Left hindlimb (tissue), 1 donor: Measurements from ENCODE around the gene KCNJ10.

Experiments
- DNase-seq: peaks from one replicate; pipeline ENCODE4 v3.0.0-alpha.2; 2018

KCNJ10 gene

DNA sequence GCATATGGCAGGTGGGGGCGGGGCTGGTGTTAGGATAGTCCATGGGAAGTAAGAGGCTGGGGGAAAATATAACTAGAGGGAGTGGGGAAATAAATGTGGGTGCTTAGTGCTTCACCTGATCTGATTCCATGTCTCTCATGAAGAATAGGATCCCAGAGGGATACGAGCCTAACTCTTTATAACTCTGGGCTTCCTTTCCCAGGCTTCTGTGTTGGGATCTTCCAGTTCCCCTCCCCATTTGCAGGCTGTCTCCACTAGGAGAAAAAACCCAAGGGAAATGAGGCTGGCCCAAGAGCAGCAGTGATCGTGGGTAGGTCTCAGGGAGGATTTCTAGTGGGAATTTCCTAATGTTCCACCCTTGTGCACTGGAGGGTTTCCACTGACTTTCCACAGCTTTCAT, 13.0 kb upstream of the KCNJ10 start:
- no peak for DNase-seq

DNA sequence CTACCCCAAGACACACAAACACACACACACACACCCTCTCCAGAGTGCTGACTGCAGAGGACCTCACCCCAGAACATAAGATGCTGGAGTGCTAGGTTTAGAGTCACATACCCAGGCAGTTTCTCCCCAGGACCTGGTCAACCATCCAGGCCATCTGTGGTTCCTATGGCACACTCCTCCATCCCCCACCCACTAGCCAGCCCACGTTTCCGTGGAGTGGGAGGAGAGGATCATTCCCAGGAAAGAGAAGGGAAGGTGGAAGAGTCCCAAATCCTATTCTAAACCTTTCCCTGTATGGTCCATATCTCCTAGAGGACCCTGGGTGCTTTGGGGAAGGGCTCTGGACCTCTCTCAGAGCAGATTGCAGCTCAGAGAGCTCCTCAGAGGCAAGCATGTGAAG, 12.5 kb upstream of the KCNJ10 start:
- no peak for DNase-seq

DNA sequence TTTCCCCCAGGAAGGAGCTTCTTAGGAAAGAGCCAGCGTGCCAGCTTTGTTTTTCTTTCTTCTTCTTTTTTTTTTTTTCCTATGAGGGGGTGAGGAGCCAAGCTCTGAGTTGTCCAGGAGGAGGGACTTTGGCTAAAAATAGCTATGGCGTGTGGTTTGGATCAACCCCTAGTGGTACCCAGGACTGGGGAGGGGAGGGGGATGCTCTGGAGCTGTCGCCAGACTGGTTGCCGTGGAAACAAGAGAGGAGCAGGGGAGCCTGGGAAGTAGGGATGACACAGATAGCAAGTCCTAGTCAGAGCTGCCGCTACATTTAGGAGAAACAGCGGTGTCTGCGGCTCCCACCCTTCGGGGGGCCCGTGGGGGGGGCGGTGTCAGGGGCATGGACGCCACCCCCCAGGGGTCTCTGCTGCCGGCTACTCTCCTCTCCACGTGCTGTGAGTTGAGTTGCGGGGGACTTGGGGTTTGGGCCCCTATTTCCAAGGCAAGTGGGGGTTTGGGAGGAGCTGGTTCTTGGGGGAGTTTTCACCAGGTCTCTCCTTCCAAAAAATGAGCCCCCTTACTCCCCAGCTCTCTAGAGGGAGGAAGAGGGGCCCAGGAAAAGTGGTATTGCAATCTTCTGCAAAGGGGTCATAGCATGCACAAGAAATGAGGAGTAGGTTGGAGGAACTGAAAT, 11.4 kb upstream of the KCNJ10 start, which contains the start of gene KCNJ9:
KCNJ9 (plus strand) TSS at position 278 of the 676 bp plus-strand sequence. CDS start 2,493 bp downstream, outside the sequence.
- peak; percentile 38 for DNase-seq

DNA sequence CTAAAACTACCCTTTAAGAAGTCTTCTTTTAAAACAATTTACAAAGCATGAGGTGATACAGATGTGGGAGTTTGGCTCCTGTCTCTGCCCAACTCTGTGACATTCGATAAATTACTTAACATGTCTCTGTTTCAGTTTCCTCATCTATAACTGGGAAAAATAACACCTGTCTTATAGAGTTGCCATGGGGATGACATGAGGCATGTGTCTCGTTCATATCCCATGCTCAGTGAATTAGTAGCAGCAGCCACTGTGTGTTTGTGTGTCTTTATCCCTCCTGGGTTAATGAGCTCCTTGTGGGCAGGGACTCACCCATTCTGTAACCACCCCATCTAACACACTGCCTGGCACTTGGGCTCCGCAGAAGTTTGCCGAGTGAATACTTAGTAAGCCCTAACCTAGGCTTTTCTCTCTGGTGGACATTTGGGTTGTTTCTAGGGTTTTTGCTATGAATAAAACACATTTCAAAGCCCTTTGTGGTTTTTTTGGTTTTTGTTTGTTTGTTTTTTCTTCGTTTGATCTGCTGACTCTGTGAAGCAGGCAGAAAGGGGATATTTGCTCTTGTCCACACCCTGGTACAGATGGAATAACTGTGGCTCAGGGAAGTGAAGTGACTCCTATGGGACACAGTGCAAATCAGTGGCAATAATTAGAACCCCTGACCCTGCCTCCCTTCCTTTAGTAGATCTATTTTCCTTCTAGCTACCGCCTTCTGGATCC, 10.6 kb upstream of the KCNJ10 start:
- DNase-seq: peak; percentile 2

DNA sequence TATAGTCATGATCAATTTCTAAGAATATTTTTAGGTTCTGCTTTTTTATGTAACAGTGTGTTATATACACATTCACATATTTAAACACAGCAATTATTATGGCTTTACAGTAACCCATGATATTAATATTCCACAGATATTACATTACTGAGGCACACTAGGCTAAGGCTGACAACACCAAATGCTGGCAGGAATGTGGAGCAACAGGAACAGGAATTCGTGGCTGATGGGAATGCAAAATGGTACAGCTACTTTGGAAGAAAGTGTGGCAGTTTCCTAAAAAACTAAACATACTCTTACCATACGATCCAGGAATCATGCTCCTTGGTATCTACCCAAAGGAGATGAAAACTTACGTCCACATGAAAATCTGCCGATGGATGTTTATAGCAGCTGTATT, 9.5 kb upstream of the KCNJ10 start:
- no peak for DNase-seq

DNA sequence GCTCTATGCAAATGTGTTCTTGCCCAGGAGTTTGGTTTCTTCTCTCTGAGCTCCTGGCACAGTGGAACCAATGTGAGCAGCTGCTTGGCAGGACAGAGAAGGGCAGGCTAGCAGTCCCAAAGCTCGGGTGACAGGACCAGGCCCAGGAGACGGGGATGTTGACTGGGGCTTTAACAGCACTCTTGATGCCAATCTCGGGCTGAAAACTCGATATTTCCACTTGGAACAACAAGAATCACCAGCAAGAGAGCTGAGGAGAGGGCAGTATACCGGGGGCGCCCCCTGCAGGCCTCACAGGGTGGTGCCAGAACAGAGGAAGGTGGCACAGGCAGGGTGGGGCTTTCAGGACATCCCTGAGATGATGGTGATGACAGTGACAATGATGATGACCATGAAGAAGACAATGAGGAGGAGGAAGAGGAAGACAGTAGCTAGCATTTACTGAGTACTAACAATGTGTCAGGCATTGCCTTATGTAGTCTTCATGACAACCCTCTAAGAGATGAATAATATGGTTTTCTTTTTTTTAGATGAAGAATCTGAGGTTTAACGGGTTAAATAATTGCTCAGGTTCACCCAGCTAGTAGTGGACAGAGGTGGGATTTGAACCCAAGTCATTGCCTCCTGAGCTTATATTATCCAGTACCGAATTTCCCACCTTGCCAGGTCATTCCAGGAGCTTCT, 8.7 kb upstream of the KCNJ10 start:
- no peak for DNase-seq

DNA sequence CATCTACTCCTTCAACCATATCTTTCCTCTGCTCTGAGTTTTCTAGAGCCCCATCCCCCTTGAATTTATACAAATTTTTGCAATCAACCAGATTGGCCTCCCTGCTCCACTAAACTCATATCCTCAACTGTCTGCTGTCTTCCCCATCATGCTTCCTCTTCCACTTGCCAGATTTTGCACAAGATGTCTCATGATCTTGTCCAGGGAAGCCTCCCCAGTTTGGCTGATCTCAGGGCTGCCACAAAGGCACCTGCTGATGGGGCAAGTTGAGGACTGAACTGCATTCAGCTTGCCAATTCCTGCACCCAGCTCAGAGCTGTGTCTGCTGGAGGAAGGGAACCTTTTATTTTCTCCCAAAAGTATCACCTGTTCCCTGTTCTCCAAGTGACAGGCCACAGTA, 7.5 kb upstream of the KCNJ10 start:
- DNase-seq: no peak

DNA sequence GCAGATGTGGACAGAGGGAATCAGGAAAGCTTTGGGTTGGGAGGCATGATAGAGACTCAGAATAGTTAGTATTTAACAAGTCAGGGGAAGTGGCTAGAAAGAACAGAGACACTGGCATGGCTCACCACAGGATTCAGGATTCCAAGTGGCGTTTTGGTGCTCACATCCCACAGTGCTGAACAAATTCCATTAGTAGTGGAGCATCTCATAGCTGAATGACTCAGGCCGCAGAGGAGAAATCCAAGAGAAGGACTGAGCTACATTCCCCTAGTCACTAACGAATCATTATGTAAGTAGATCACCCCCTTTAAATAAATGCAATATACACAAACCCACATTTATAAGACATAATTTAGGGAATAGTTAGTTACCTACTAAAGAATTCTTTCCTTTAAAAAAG, 6.3 kb upstream of the KCNJ10 start:
- DNase-seq: peak; percentile 1

DNA sequence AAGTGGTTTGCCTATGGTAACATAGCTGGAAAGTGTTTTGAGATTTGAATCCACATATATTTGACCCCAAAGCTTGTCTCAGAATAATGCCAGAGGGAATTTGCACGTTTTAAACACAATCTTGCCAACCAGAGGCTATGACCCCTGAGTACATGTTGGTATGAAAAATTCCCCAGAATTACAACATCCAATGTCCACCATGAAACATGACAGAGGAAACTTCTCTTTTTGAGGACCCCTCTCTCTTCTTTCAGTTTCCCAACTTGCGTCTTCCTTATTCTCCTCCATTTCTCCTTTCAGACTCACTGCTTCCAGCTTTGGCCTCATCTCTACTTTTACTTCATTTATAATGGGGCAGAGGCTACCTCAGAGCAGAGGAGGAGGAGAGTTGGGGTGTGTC, 5.9 kb upstream of the KCNJ10 start:
- no peak for DNase-seq

DNA sequence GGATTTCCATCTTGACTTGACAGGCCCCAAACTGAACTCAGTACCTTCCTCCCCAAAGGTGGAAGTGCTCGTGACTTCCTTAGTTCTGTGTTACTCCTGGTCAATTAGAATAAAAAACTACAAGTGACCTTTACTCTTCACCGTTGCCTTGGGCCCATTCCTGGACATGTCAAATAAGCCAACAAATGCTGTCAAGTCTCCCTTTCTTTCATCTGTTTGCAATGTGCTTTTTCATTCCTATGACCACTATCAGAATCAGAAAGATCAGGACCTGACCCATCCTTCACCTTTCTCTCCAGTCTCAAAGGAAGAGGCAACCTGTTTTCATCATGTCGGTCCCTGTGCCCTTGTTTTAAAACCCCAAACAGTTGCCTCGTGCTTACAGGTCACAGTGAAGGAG, 4.9 kb upstream of the KCNJ10 start:
- no peak for DNase-seq

DNA sequence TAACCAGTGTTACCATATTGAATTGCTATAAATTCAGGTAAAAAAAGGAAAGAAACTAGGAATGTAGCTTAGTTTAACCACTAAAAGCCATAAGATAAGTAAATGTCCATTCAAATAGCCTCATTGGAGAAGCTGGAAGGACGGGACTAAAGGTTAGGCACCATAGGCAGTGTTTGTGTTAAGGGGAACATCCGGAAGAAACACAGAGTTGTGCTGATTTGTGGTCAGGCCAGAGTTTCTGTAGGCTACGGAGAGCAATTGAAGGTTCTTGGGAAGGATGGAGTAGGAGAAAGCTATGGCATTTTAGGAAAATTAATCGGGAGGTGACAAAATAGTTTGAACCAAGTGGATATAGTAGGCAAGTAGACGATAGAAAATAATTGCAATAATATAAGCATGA, 1.3 kb upstream of the KCNJ10 start:
- DNase-seq: no peak

DNA sequence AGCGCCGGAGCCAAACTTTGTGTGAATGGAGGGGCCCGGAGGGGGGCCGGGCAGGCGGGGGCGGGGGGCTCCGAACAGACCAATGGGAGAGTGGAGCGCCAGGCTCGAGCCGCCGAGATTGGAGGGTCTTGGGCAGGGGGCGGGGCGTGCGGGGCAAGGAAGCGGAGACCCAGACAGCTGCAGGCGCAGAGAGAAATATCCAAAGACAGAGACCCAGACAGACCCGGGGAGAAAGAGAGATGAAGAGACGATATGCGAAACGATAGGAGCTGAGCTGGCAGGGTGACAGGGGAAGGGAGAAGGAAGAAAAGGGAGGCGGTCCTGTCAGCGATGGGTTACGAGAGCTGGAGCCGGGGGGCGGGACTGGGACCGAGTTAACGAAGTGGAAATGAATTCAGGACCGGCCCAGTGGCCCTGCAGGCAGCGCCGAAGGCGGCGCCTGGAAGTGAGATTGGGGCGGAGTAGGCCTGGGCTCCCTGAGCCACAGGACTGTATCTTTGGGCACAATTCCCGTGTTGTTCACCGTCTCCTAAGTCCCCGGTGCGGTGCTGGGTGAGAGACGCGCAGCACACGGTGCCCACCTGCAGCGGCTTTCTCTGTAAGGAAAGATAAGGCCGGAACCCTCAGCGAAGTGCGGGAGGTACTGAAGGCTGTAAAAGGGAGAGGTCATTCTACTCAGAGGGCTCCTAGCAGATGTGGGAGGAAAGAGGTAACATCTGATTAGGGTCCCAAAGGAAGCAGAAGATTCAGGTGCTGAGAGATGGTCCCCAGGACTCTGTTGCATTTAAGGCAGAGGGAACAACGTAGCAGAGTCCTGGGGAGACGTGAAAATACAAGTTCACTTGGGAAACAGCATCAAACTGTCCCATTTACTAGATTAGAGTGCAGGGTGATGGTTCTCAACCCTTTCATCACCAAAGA, 543 bp upstream of the KCNJ10 start:
- peak; percentile 89 for DNase-seq

DNA sequence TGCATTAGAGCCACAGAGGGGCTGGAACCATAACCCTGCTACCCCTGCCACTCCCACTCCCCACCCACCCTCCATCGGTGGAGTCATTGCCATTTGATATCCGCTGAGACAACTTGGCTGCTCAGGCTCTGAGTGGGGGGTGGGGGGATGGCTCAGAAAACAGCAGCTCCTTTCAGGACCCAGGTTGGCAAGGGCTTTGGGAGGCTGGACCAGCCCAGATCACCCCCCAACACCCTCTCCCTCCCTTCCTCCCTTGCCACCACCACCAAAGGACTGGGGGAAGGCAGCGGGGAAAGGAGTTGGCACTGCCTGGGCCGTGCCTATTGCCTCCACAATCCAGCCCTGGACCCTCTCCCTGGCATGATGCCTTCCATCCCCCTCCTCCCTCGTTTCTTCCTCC, 1.7 kb downstream of the KCNJ10 start:
- DNase-seq: no peak

DNA sequence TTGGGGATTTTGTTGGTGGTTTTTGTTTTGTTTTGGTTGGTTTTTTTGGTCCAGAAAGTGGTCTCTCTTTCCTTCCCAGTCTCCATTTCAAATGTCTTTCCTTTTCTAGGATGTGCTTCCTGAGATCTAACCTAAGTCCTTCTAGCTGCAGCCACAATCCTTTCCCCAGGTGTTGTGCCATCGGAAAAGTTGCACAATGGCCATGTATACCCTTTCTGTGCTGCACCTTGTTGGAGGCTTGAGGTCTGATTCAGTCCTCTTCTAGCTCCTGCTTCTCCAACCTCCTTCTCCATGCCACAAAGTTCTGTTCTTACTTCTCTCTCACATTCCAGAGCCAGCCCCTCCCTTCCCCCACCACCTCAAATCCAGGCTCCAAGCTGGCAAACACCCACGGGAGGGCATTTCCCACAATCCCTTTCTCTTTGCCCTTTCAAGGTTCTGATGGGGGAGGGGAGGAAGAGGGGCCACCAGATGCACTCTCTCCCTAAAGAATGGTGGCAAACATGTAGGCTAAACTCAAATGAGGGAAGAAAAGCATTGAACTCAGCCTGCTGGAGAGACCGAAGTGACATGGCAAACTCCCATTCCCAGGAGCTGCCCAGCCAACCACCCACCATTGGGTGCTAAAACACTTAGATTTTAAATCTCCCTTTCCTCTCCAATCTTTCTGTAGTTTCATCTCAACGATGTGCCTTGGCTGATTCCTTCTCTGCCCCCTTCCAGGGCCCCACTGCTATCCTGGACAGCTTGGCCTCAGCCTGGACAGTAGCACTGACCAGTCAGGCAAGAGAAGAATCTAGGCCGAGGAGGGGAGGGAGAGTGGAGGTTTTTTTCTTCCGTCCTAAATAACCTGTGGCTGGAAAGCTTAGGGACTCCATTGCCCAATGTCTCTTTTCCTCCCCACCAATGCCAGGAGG, 2.9 kb downstream of the KCNJ10 start:
- no peak for DNase-seq

DNA sequence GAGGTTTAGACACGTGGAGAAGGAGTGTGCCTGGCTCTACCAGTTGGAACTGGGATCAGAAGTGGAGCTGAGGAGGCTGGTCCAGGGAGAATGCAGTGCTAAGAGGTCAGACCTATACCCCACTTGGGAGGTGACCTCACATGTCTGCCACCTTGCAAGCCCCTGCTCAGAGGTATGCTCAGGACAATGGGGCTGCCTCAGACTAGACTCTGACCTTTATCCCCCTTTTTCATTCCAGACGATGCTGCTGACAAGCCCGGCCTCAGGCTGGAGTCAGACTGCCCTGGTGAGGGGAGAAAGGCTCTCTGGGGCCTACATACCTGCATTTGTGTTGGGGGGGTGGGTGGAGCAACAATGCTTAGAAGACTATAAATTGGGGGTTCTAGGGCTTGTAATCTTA, 5.2 kb downstream of the KCNJ10 start:
- DNase-seq: no peak

DNA sequence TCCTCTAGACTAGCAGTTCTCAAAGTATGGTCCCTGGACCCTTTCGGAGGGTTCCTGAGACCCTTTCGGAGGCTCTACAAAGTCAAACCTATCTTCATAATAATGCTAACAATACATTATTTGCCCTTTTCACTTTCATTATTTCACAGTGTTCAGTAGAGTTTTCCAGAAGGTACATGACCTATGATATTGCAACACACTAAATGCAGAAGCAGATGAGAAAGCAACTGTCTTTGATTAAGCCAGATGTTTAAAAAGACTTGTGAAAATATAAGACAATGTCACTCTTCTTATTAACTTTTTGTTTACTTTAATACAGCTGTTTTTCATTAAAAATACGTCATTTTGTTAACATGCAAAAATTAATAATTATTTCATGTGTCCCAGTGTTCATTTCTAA, 5.8 kb downstream of the KCNJ10 start:
- no peak for DNase-seq

DNA sequence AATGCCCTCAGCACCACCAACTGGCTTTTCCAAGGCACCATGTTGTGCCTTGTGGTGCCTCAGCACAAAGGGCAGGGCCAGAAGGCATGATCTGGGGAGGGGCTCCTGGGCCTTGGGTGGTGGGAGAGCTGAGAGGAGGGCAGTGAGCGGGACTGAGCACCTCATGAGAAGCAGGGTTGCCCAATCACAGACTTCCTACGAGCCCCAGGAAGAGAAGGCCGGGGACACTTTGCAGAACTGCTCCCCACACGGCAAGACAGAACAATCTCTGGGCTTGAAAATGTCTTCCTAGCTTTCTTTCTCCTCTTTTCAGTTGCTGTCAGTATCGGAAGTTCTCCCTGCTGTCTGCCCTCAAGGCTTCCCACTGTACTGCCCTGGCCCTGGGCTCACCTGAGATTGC, 6.8 kb downstream of the KCNJ10 start:
- DNase-seq: no peak

DNA sequence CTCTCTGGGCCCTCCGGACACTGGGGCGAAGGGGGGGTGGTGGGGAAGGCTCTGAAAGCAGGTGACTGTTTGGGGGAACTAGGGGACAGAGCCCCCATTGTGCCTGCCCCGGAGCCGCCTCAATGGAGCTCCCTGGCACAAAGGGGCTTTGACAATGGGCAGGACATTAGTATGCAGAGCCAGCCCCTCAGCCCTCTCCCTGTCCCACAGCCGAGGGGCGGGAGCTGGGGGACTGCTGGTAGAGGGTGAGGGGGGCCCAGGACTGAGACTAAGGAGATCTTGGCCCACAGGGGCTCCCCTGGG, 7.8 kb downstream of the KCNJ10 start:
- no peak for DNase-seq

DNA sequence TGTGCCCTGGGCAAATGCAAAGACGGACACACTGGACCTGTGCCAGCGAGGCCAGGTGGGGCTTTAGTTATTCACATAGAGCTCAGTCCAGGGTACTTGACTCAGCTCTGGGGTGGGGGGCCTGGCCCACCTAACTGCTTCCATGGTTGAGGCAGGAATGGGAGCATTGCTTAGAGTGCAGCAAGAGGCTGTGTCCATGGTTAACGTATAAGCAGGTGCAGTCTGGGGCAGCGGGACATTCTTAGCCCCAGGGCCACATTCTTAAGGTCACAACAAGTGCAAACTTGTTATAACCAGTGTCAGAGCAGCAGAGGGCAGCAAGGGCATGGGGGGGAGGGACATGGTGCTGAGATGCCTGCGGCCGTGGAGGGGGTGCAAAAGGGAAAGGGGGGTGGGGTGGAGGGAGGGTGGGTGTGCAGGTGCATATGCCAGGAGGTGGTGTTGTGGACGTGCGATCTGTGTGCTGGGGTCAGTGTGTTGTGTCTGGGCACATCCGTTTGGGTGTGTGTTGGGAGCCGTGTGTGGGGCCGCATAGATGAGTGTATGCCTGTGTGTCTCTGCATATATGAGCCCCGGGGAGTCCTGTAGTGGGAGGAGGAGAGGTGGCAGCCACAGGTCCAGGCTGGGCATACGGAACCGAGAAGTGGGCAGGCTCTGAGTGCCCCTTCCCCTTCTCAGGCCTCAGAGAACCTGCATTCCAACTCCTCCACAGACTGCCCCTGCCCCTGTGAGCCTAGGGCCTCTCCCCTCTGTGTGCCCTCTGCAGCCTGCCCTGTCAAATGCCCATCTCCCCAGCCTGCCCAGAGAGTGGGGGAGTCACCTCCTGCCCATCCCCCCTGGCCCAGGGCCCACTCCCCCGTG, 8.4 kb downstream of the KCNJ10 start:
- no peak for DNase-seq

DNA sequence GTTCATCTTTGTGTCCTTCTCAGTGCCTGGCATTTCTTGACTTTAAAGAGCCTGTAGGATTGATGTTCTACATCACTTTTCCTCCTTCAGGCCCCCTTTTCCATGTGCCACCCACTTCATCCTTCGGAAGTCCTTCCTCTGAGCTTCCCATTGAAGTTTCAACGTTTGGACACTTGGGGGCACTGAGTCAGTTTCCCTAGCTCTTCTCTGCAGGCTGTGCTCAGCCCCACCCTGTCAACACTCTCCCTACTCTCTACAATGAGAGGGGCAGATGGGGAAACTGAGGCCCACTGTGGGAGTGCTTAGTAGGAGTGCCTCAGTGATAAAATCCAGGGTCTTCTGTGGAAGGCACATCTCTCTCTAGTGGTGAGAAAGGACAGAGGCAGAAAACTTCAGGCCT, 11.9 kb downstream of the KCNJ10 start:
- no peak for DNase-seq

DNA sequence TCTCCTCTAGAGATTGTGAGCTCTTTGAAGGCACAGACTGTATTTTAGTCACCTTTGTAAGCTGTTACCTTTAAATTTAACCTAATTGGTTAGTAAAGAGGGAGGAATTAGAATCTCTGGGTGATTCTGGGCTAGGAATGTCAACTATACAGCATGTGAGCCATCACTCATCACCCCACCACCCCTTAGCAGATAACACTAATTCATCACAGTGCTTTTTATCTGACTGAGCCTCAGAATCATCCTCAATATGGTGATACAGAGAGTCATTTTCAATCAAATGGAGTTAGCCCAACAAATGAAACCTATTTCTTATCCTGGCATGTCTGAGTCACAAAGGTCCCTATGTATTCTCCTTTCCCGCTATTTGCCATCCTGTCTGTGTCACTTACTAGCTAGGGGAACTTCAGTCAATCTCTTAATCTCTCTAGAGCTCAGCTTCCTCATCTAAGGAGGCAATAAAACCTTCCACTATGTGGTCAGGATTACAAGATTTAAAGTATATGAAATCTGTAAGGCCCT, 13.3 kb downstream of the KCNJ10 start:
- DNase-seq: no peak
